ENCODE data around the gene LAMA1. TPM values are rescaled to one million over a fixed set of nuclear protein-coding genes. Genes with fewer than 3 reads are reported as not detected.
A peak's percentile ranks its signal among the peaks of the same experiment; 100 is the strongest.

Gene LAMA1
- total RNA-seq, 3 donors from 2014 or later = 2.7 to 20.8 (median 6.1) TPM

GRCh38 chr18:6947338-6948030 is 170.1 kb downstream of the LAMA1 start:
- Histone ChIP-seq H3K9me3 (no peaks in the 10 kb centered on the region), H3K4me3 (no peak overlapping the region), H3K36me3 (ENCODE audit: low read depth) (no peaks in the 10 kb centered on the region), H3K4me1 (ENCODE audit: low read depth) (peaks cover 33% of the 10 kb centered on the region)
- DNase-seq (peak; percentile 80 to 83 (median 80)), ATAC-seq (peak; percentile 88)
- TF ChIP-seq, protein P1, sequence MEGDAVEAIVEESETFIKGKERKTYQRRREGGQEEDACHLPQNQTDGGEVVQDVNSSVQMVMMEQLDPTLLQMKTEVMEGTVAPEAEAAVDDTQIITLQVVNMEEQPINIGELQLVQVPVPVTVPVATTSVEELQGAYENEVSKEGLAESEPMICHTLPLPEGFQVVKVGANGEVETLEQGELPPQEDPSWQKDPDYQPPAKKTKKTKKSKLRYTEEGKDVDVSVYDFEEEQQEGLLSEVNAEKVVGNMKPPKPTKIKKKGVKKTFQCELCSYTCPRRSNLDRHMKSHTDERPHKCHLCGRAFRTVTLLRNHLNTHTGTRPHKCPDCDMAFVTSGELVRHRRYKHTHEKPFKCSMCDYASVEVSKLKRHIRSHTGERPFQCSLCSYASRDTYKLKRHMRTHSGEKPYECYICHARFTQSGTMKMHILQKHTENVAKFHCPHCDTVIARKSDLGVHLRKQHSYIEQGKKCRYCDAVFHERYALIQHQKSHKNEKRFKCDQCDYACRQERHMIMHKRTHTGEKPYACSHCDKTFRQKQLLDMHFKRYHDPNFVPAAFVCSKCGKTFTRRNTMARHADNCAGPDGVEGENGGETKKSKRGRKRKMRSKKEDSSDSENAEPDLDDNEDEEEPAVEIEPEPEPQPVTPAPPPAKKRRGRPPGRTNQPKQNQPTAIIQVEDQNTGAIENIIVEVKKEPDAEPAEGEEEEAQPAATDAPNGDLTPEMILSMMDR (IDR thresholded peaks at IDR 0.05) = no peak
- intact Hi-C loops (cut with DNase I, micrococcal nuclease) = no loop called here

- no peak overlapping the region for H3K4me3 ChIP-seq
Measured at GRCh38 chr18:6943143-6943542, 174.5 kb downstream of the LAMA1 start.

GRCh38 chr18:6942742-6943141 is 174.9 kb downstream of the LAMA1 start:
- Histone ChIP-seq H3K4me1 (ENCODE audit: low read depth) (peaks cover 6% of the 10 kb centered on the region), H3K9me3 (no peaks in the 10 kb centered on the region), H3K36me3 (ENCODE audit: low read depth) (no peaks in the 10 kb centered on the region), H3K4me3 (no peak overlapping the region)
- intact Hi-C loops (cut with DNase I, micrococcal nuclease) = no loop called here
- no peak for ATAC-seq
- no peak for DNase-seq
- TF ChIP-seq, protein P1 (IDR thresholded peaks at IDR 0.05) = no peak

More at GRCh38 chr18:6943143-6943542, 174.5 kb downstream of the LAMA1 start:
- Histone ChIP-seq H3K4me1 (ENCODE audit: low read depth) (peaks cover 10% of the 10 kb centered on the region), H3K36me3 (ENCODE audit: low read depth) (no peaks in the 10 kb centered on the region), H3K9me3 (no peaks in the 10 kb centered on the region)
- DNase-seq (no peak), ATAC-seq (no peak)
- TF ChIP-seq, protein P1 (IDR thresholded peaks at IDR 0.05) = no peak
- intact Hi-C loops (cut with DNase I, micrococcal nuclease) = no loop called here

- TF ChIP-seq, protein P1 (IDR thresholded peaks at IDR 0.05) = no peak
- H3K4me3 ChIP-seq = no peak overlapping the region
- DNase-seq (no peak), ATAC-seq (no peak)
- H3K4me1 ChIP-seq (ENCODE audit: low read depth) = no peaks in the 10 kb centered on the region
- H3K9me3 ChIP-seq = no peaks in the 10 kb centered on the region
- intact Hi-C loops (cut with DNase I, micrococcal nuclease) = no loop called here
- no peaks in the 10 kb centered on the region for H3K36me3 ChIP-seq (ENCODE audit: low read depth)
Measured at GRCh38 chr18:6941996-6942395, 175.6 kb downstream of the LAMA1 start.

GRCh38 chr18:6940451-6940850 is 177.1 kb downstream of the LAMA1 start:
- no peak for ATAC-seq
- intact Hi-C loops (cut with DNase I, micrococcal nuclease) = no loop called here
- TF ChIP-seq, protein P1 (IDR thresholded peaks at IDR 0.05) = no peak
- Histone ChIP-seq H3K4me3 (no peak overlapping the region), H3K4me1 (ENCODE audit: low read depth) (no peaks in the 10 kb centered on the region), H3K36me3 (ENCODE audit: low read depth) (no peaks in the 10 kb centered on the region), H3K9me3 (no peaks in the 10 kb centered on the region)
- no peak for DNase-seq
